IMR-90 (cell line): ENCODE measurements around the gene GSDMA. TPM values are rescaled to one million over a fixed set of nuclear protein-coding genes. Genes with fewer than 3 reads are reported as not detected.

Experiments
- ATAC-seq: fragments of 200-7000 bp; cut with Tn5 transposase; 2 replicates; pipeline ENCODE4 v1.9.1; 2020; ENCODE audit warnings: low read depth, mild to moderate bottlenecking, moderate library complexity
- BruUV-seq: library from RNA; stranded (reverse); fragments of 400-500 nt; replicated peaks from 2 replicates; lab custom pipeline; 2021; lab: Mats Ljungman, UMichigan
- CTCF ChIA-PET: fragments of 300-600 bp; formaldehyde crosslinking; extraction: SDS; loops from one replicate; lab custom pipeline; 2021; ENCODE audit warnings: antibody characterized with exemption; lab: Yijun Ruan, JAX
- POLR2A ChIA-PET: fragments of 300-600 bp; sonication (Branson Sonifier 250); formaldehyde crosslinking; loops from one replicate; lab custom pipeline; 2022; ENCODE audit warnings: antibody characterized with exemption; ENCODE audit not compliant: unreplicated experiment; lab: Charles Lee
- DNase-seq: peaks from one replicate; pipeline ENCODE4 v3.0.0; 2013
- H2AFZ ChIP-seq: replicated peaks from 2 replicates; pipeline ENCODE3; 2013; ENCODE audit warnings: low read length, mild to moderate bottlenecking; ENCODE audit not compliant: poor library complexity
- H2AK5ac ChIP-seq: 2 replicates; pipeline ENCODE4 v1.6.1; 2013; ENCODE audit warnings: low read depth, low read length, inconsistent platforms
- H2AK9ac ChIP-seq: replicated peaks from 2 replicates; pipeline ENCODE3; 2013; ENCODE audit warnings: mild to moderate bottlenecking, low read depth, low read length, moderate library complexity; ENCODE audit not compliant: poor library complexity
- H2BK120ac ChIP-seq: 2 replicates; pipeline ENCODE4 v1.6.1; 2013; ENCODE audit warnings: low read depth, low read length, inconsistent platforms
- H2BK15ac ChIP-seq: 3 replicates; pipeline ENCODE4 v1.6.1; 2013; ENCODE audit warnings: low read depth, low read length, inconsistent platforms
- H2BK20ac ChIP-seq: 2 replicates; pipeline ENCODE4 v1.6.1; 2013; ENCODE audit warnings: low read depth, mild to moderate bottlenecking, inconsistent platforms, low read length, moderate library complexity
- H2BK5ac ChIP-seq: 2 replicates; pipeline ENCODE4 v1.6.1; 2013; ENCODE audit warnings: mild to moderate bottlenecking, low read depth, low read length, inconsistent platforms; ENCODE audit not compliant: poor library complexity, severe bottlenecking
- H3K14ac ChIP-seq: replicated peaks from 2 replicates; pipeline ENCODE4 v1.6.1; 2013; ENCODE audit warnings: low read depth, low read length, inconsistent platforms
- H3K18ac ChIP-seq: 2 replicates; pipeline ENCODE4 v1.6.1; 2013; ENCODE audit warnings: low read depth, low read length, control low read depth
- H3K23ac ChIP-seq: 2 replicates; pipeline ENCODE4 v1.6.1; 2013; ENCODE audit warnings: low read depth, low read length, inconsistent platforms
- H3K27ac ChIP-seq: 2 replicates; pipeline ENCODE4 v1.5.1; 2013; ENCODE audit warnings: mild to moderate bottlenecking, control low read depth, low read length; ENCODE audit not compliant: insufficient read depth
- H3K27me3 ChIP-seq: 2 replicates; pipeline ENCODE4 v1.6.1; 2013; ENCODE audit warnings: low read length; ENCODE audit not compliant: control insufficient read depth, insufficient read depth
- H3K36me3 ChIP-seq: 2 replicates; pipeline ENCODE4 v1.6.1; 2013; ENCODE audit warnings: low read length, mixed read lengths; ENCODE audit not compliant: control insufficient read depth, insufficient read depth
- H3K4ac ChIP-seq: 2 replicates; pipeline ENCODE4 v1.6.1; 2013; ENCODE audit warnings: low read depth, low read length, inconsistent platforms
- H3K4me1 ChIP-seq: 2 replicates; pipeline ENCODE4 v1.6.1; 2013; ENCODE audit warnings: low read length, mixed read lengths; ENCODE audit not compliant: control insufficient read depth, insufficient read depth
- H3K4me2 ChIP-seq: 2 replicates; pipeline ENCODE4 v1.6.1; 2013; ENCODE audit warnings: low read depth, mild to moderate bottlenecking, control low read depth, low read length, moderate library complexity
- H3K4me3 ChIP-seq: 2 replicates; pipeline ENCODE4 v1.5.1; 2013; ENCODE audit warnings: low read depth, mild to moderate bottlenecking, control low read depth, low read length, moderate library complexity; ENCODE audit not compliant: insufficient read depth
- H3K56ac ChIP-seq: 2 replicates; pipeline ENCODE4 v1.6.1; 2013; ENCODE audit warnings: low read length, inconsistent platforms; ENCODE audit not compliant: insufficient read depth; ENCODE audit errors: extremely low read depth
- H3K79me1 ChIP-seq, 2 experiments: 2 replicates each; pipeline ENCODE4 v1.6.1; 2013; ENCODE audit warnings: low read length in 2 of 2, inconsistent platforms in 1 of 2, low read depth in 1 of 2
- H3K9ac ChIP-seq: 2 replicates; pipeline ENCODE4 v1.6.1; 2013; ENCODE audit warnings: low read depth, low read length, control low read depth
- H3K9me1 ChIP-seq: 2 replicates; pipeline ENCODE4 v1.6.1; 2013; ENCODE audit warnings: low read length, inconsistent platforms; ENCODE audit not compliant: insufficient read depth
- H3K9me3 ChIP-seq: 2 replicates; pipeline ENCODE4 v1.6.1; 2013; ENCODE audit warnings: low read length; ENCODE audit not compliant: control insufficient read depth, insufficient read depth
- H4K20me1 ChIP-seq: 2 replicates; pipeline ENCODE4 v1.6.1; 2013; ENCODE audit warnings: low read length, inconsistent platforms; ENCODE audit not compliant: insufficient read depth
- H4K5ac ChIP-seq: 2 replicates; pipeline ENCODE4 v1.6.1; 2013; ENCODE audit warnings: mild to moderate bottlenecking, low read depth, low read length, control low read depth
- H4K8ac ChIP-seq, 2 experiments: 2 replicates each; pipeline ENCODE4 v1.6.1; 2013; ENCODE audit warnings: low read depth in 2 of 2, low read length in 2 of 2, control low read depth in 1 of 2, inconsistent platforms in 1 of 2
- H4K91ac ChIP-seq: 2 replicates; pipeline ENCODE4 v1.6.1; 2013; ENCODE audit warnings: low read depth, low read length, inconsistent platforms; ENCODE audit not compliant: insufficient read depth
- FOS ChIP-seq: fragments of 150-350 bp; IDR thresholded peaks from 2 replicates; pipeline ENCODE4 v1.6.1; 2016; ENCODE audit warnings: low read depth, low read length
- MAZ ChIP-seq: IDR thresholded peaks from 2 replicates; pipeline ENCODE4 v1.6.1; 2012; ENCODE audit warnings: low read depth, mild to moderate bottlenecking, low read length, improper control_type of control experiment, moderate library complexity, borderline replicate concordance
- WGBS, 2 experiments: methylation state at CpG; one replicate each; pipeline versions ENCODE4 v1.1.5 to v1.1.7; 2013; ENCODE audit warnings: missing lambda C conversion rate in 2 of 2; ENCODE audit not compliant: insufficient read length in 1 of 2; ENCODE audit errors: extremely low coverage in 2 of 2; 5-methylcytosine and 5-hydroxymethylcytosine counted together
- dilution Hi-C: fragments of 300-500 bp; cut with HindIII; formaldehyde crosslinking; loops from one replicate; pipeline ENCODE4 v1.14.3; 2018; ENCODE audit warnings: low sequenced_read_pairs; ENCODE audit not compliant: unreplicated experiment
- in situ Hi-C: fragments of 300-500 bp; cut with MboI; formaldehyde crosslinking; loops from 3 replicates; pipeline ENCODE4 v1.14.3; 2019; ENCODE audit warnings: low sequenced_read_pairs, inconsistent platforms, mixed read lengths
- intact Hi-C: fragments of 100-400 bp; cut with micrococcal nuclease; formaldehyde crosslinking; loops from 2 replicates; pipeline ENCODE4 v1.10.0; 2022
- polyA plus RNA-seq, 3 experiments: library from polyadenylated mRNA; depleted of rRNA; stranded (reverse); fragments of >200 nt; gene quantifications; 2 replicates each; pipeline ENCODE4 v1.2.3, GENCODE V29; 2012; ENCODE audit warnings: low replicate concordance in 1 of 3
- total RNA-seq: library from RNA; depleted of rRNA; stranded (reverse); fragments of >200 nt; gene quantifications from 2 replicates; pipeline ENCODE4 v1.2.3, GENCODE V29; 2012

The GSDMA gene
- total and polyA plus RNA-seq, 2 of the 4 experiments (the other 2 are of a cell fraction) = not detected

- no peaks in the 10 kb centered on the region for H4K20me1 ChIP-seq
- peak overlapping the region; percentile 78 for H3K9ac ChIP-seq
Measured at GRCh38 chr17:39952680-39953470, 9.9 kb upstream of the GSDMA start.

More at GRCh38 chr17:39952680-39953470, 9.9 kb upstream of the GSDMA start:
- Histone ChIP-seq H2BK15ac (peak overlapping the region; percentile 87; the same call in 2 of the 3 replicates), H3K79me1 (peaks cover 0 to 4% of the 10 kb centered on the region in 2 experiments; a peak in 1 of 4 replicates), H2BK120ac (peak overlapping the region; percentile 73), H3K14ac (peak overlapping the region; percentile 98), H4K91ac (peak overlapping the region; percentile 88), H2AK9ac (peak overlapping the region; percentile 89), H3K4me2 (peak overlapping the region; percentile 100), H3K27me3 (no peaks in the 10 kb centered on the region; the same call in 1 of the 2 replicates), H3K9me3 (no peaks in the 10 kb centered on the region), H2BK20ac (peak overlapping the region; percentile 79), H4K8ac (peak overlapping the region; percentile 98), H3K23ac (peak overlapping the region; percentile 80), H3K56ac (no peak overlapping the region), H3K27ac (peak overlapping the region; percentile 26; the same call in 1 of the 2 replicates), H4K5ac (peak overlapping the region; percentile 97), H2BK5ac (peak overlapping the region; percentile 69), H3K4ac (peak overlapping the region; percentile 85), H2AK5ac (peak overlapping the region; percentile 81; the same call in 1 of the 2 replicates), H3K4me1 (peaks cover 7% of the 10 kb centered on the region), H3K36me3 (no peaks in the 10 kb centered on the region), H3K4me3 (peak overlapping the region; percentile 64), H2AFZ (peak overlapping the region; percentile 99), H3K18ac (peak overlapping the region; percentile 93), H3K9me1 (peaks cover 12% of the 10 kb centered on the region)
- dilution Hi-C loops (no loop called here), in situ Hi-C loops (no loop called here), intact Hi-C loops (loop anchor here (2.0 kb wide), 1 partner anchor 24 kb away; no protein-coding TSS in a partner anchor)
- DNase-seq = peak; percentile 92
- ChIA-PET CTCF (no interaction called here), POLR2A (interaction anchor here (0.6 kb wide), 1 partner anchor 1074 kb away, joined by 3 read pairs; the partner anchor contains the start of gene KRTAP1-5)
- 0% methylated on average over 4 of the region's 55 CpGs; no CpG with 5 or more reads in 1 of the 2 experiments for WGBS, 2 experiments
- no TSS peak for BruUV-seq
- peak; percentile 93 for ATAC-seq
- TF ChIP-seq FOS (no peak), MAZ (peak; percentile 56; the same call in 1 of the 2 replicates)
